Uterus (tissue), 2 donors: ENCODE data around the gene ASIP.

Source experiments
- CTCF ChIP-seq, 4 experiments: fragments of 200-600 bp in 2 of 4; fragments of 450-650 bp in 2 of 4; sonication (generic) in 2 of 4; IDR thresholded peaks; one replicate each; pipeline ENCODE4 v1.5.1; 2016 to 2019; ENCODE audit warnings: antibody characterized with exemption in 4 of 4, mild to moderate bottlenecking in 2 of 4, moderate library complexity in 1 of 4
- POLR2A ChIP-seq, 2 donors: fragments of 450-650 bp; IDR thresholded peaks; one replicate each; pipeline ENCODE4 v1.6.1; 2016; ENCODE audit warnings: antibody characterized with exemption in 2 of 2, mild to moderate bottlenecking in 1 of 2, moderate library complexity in 1 of 2

GRCh38 chr20:34246126-34246626 lies 5.0 kb downstream of the ASIP start:
- TF ChIP-seq CTCF (IDR thresholded peaks at IDR 0.05) = no peak
- no peak for TF ChIP-seq POLR2A (IDR thresholded peaks at IDR 0.05)
